GM21381 (cell line): ENCODE data around the gene TMEM255B.

ENCODE experiments used
- ATAC-seq: cut with Tn5 transposase; IDR thresholded peaks from one replicate; pipeline ENCODE4 v1.9.1; 2021; ENCODE audit warnings: mild to moderate bottlenecking, moderate library complexity; ENCODE audit not compliant: unreplicated experiment

Gene TMEM255B

DNA sequence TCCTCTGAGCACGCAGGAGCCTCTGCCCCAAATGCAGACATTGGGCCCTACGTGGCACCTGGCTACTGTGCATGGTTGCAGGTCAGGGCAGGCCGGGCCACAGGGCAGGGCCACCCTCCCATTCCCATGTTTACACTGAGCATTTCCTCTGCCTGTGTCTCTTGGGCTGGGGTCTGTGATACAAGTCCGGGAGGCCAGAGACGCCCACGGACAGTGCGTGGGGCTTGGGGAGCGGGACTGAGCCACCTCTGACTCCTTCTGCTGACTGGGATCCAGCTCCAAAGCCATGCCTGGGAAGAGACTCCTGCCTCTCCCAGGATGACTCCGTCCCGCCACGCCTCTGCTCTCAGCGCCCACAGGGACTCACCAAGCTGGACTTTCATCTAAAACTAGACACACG lies 86.0 kb downstream of the TMEM255B start:
- ATAC-seq = no peak

DNA sequence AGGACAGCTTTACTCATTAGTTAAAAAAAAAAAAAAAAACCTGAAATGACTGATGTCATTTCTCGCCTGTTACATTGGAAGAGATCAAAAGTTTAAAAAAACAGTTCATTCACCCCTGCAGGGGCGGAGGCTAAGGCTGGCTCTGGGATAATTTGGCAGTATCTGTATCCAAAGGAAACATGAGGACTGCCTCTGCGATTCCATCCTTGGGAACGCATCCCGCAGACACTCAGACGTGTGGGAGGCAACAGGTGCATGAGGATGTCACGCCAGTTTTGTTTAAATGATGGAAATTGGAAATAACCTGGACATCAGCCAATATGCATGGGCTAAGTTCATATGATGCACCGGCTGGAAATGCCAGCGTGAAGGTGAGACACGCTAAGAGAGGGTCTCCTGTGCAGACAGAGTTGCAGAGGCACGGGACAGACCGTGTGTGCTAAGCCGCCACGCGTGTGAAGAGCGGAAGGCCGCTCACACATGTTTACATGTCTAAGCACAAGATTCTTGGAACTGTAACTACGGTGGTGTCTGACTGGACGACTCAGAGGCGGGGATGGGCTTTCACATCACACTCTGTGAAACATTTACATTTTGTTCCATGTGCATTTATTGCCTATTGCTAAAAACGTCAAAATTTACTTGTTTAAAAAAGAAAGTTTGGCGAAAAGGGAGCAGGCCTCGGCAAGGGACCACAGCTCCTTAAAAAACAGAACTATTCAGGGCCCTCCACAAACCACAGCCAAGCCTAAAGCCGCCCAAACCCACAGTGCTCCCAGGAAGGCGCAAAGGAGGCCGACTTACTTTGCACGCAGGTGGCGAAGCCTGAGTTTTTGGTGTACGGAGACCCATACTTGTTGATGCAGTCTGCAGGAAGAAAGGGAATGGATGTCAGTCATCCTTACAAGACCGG lies 87.0 kb downstream of the TMEM255B start:
- no peak for ATAC-seq

DNA sequence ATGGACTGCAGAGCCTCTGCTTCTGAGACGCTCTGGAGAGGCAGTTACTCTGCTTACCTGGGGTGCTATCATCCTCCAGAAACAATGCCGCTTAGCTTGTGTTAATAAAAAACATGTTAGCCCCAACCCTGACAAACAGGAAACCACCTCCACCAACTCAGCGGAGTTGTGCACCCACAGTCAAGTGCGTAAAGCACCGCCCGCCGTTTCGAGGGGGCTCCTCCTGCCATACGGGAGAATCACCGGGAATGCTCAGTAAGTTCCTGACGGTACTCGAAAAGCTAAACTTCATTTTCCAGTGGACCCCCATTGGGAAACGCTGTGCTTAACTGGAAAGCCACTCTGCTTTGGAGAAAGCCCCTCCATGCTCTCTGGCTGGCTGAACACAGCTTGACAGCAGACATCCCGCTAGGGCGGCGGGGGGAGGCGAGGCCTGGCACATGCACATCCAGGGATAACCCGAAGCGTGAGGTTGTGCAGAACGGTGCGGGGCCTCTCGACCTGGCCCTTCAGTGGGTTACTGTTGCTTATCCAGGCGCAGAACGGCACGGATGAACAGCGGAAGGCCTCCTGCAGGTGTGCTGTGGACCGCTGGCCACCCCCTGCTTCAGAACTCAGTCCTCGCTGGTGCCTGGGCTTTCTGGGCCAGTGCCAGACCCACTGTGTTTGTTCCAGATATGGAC lies 87.8 kb downstream of the TMEM255B start:
- ATAC-seq = no peak

DNA sequence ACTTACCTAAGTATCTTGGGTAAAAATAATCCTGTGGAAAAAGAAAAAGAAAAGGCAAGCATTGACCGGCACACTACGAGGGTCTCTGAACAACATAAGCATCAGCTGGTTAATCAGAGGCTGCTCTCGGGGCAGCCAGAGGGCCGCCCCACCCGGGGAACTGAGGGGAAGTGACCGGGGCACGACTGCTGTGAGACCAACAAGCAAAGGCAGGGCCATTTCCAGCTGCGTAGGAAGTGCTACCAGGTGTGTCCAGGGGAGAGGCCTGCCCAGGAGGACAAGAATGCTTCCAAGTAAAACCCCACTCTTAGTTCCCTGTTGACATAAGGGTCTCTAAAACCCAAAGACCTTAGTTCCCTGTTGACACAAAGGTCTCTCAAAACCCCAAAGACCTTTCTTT lies 89.0 kb downstream of the TMEM255B start:
- no peak for ATAC-seq

DNA sequence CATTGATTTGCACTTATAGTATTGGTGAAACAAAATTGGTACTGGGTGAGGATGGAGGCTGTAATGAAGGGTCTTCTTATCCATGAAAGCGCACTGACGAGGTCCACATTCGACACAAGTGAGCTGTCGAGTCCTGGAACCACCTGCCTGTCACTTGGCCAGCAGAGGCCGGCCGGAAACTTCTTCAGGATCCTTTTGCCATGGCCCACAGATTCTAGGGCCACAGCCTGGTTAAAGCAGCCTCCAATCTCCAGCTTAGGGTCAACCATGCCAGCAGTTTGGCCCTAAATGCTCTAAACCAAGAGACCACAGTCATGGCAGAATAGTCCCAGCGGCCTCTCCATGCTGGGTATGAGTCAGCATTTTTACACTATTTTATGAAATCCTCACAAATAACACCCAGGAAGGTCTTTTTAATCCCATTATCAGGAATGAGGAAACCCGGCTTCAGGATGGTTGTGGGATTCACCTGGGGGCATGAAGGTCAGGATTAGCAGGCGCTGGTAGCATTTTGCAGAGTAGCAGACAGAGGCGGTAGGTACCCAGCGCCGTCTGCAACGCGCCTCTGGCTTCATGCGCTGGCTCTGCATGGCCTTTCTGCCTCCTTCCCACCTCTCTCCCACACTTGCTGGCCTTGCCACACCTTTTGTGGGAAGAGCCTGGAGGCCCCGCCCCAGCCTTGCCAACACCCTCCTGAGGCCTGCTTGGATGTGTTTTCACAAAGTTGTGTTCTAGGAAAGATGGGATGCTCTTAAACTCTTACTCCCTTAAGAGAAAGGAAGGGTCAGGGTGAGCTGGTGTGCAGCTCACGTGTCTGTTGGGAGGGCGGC lies 89.6 kb downstream of the TMEM255B start:
- ATAC-seq = no peak

DNA sequence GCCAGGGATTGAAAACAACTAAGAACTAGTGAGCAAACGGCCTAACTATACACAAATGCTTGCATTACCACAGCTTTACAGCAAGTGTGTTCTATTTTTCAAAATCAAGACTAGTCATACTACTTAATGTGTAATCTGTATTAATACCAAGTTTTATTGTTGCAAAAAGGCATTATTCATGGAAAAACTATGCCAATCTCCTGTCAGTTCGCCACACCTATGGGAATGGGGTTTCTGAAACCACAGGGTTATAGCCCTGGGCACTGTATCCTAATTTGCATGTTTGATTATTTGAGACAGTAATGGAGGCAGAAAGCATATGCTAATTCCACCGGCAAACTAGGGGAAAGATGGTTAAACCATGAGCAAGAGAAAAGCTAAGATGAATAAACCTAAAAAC lies 90.5 kb downstream of the TMEM255B start:
- no peak for ATAC-seq

DNA sequence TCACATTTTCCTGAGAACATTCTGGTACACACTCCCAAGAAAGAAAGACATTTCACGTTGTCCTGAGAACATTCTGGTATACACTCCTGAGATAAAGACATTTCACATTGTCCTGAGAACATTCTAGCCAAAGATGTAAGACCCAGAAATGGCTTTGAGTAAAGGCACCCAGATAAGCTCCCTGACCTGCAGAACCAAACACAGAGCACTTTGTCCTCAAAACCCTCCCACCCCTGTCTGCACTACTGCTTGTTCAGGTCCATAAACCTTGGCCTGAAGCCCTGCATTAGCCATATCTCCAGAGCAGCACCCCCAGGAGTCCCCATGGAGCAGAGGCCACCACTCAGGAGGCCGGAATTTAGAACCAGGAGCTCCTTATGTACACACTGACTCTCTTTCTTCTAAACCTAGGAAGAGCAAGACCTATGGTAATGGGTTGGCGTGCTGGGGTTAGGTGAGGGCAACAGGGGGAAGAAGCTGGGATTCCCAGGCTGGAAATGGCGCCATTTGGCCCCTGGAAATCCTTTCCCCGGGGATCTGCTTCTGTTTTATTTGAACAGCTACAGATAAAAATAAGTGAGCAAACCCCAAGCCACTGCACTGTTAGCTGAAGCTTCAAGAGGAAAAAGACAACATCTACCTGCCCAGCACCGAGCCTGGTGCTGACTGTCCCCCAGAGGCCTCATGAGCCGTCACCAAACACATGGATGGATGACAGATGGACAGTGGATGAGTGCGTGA lies 91.1 kb downstream of the TMEM255B start:
- no peak for ATAC-seq

DNA sequence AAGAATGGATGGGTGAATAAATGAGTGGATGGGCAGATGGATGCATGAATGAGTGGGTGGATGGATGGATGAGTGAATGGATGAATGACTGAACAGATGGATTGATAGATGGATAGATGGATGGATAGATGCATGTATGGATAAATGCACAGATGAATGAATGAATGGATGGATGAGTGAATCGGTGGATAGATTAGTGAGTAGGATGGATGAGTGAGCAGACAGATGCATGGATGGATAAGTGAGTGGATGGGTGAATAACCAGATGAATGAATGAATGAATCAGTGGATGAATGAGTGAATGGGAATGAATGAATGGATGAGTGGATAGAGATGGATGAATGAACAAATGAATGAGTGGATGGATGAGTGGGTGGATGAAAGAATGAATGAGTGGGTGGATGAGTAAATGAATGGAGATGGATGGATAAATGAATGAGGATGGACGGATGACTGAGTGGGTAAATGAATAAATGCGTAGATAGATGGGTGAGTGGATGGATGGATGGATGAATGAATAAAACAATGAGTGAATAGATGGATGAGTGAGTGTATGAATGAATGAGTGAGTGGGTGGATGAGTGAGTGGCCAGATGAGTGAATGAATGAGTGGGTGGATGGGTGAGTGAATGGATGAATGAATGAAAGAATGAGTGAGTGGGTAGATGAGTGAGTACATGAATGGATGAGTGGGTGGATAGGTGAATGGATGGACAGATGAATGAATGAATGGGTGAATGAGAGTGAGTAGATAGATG lies 91.9 kb downstream of the TMEM255B start:
- no peak for ATAC-seq

DNA sequence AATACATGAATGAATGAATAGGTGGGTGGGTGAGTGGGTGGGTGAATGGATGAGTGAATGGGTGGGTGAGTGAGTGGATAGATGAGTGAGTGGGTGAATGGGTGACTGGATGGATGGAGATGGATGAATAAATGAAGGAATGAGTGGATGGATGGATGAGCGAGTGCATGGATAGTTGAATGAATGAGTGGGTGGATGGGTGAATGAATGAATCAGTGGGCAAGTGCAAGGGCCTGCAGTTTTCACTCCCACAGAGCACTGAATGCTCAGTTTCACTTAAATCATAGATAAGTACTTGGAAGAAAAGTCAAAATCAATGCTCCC lies 92.4 kb downstream of the TMEM255B start:
- ATAC-seq = no peak

GRCh38 chr13:113851826-113852535 lies 93.0 kb downstream of the TMEM255B start:
- ATAC-seq = no peak

DNA sequence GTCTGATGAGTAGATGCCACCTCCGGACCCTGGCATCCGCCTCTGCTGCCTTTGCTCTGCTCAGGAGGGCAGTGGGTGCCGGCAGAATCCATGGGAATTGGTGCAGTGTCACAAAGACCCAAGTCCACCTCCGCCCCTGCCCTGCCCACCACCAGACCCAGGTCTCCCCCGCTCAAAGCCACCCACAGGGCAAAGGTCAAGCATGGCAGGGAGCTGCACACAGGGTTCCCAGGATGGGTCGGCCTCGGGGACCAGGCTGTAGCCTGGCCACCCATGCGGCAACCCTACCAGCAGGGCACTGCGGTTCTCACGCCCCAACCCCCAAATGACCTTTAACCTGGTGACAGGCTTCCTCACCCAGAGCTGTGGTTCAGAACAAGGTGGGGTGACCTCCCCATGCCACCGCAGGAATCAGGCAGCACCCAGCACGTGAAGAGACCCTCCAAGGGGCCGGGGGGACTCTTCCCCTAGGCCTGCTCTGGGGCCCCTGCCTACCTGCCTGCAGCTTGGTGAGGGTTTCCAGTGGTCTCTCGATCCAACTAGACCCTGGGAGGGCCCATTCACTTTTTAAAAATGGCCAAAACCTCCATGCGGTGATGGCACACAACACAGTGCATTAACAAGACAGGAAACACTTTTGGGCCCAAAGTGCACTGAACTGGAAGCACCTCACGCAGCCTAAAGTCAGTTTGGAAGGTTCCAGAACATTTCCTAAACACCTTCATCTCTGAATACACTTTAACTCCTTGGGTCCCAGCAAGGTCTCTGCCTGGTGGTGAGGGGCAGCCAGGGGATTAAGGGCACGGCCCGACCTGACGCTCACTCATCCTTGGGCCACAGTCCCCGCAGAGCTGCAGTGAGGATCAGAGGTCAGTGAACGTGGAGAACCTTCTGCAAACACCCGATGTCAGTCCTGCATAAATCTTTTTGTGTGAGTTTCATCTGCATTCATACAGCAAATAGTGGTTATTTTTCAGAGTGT lies 93.8 kb downstream of the TMEM255B start:
- ATAC-seq = no peak

GRCh38 chr13:113853518-113854237 lies 94.7 kb downstream of the TMEM255B start:
- ATAC-seq = no peak

DNA sequence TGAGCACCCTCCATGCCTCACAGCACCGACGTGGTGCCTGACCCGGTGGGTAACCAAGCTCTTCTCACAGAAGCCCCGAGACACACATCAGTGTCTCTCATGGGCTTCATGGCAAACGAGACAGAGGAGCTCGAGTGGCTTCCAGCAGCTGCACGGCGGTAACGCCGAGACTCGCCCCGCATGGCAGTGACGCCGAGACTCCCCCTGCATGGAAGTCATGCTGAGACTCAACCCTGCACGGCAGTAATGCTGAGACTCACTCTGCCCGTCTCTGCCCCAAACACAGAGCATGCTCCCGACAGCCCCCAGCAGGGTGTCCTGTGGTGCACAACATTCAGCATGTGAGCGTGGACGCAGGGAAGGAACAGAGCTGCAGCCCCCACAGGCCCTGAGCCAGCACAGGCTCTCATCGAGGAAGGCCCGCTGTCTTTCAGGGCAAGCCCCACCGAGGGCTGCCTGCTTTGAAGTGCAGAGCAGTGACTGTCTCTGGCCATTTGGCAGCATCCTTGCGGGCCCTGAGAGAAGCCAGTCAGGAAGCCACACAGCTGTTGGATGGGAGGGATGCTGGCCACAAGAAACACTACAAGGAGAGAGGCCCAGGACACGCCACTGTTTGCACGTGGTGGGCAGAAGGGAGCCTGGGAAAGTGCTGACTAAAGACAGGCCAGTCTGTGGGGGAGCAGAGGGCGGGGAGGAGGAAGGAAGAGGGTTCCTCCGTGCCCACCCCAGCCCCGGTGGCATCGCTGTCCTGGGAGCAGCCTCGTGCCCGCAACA lies 95.4 kb downstream of the TMEM255B start:
- no peak for ATAC-seq

DNA sequence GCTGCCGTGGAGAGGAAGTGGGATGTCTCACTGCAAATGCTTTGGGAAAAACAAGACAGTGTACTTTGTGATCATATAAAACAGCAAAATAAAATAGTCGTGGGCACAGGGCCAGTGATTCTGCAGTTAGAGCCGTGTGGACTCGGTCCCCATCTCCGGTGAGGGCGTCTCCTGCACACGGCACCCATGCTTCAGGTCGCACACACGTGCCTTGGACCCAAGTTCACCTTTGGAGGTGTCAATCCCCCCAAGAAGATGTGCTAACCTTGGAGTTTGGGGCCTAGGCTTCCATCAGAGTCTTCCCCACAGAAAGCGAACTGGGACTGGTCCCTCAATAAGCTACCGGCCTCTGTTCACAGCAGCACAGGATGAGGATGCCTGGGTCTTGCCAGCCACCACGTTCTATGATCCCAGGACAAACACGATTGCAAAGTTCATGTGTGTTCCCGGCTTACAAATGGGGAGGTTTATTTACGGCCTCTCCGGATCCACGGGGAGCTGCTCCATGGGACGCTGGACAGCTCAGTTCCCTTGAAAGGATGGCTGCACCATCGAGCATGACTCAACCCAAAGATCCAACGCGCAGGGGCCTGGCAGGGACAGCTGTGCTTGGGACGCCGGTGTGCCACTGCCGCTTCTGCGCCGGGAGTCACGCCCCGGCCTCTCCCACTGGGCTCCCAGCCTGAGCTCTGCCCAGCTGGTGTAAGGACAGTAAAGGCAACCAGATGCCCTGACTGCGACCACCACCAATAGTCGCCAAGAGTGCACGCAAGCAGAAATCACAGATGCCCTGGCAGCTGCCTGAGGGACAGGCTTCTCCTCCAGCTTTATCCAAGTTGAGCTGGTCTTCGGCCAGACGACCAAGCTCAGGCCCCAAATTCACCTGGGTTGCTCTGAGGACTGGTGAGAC lies 96.2 kb downstream of the TMEM255B start:
- ATAC-seq = no peak

DNA sequence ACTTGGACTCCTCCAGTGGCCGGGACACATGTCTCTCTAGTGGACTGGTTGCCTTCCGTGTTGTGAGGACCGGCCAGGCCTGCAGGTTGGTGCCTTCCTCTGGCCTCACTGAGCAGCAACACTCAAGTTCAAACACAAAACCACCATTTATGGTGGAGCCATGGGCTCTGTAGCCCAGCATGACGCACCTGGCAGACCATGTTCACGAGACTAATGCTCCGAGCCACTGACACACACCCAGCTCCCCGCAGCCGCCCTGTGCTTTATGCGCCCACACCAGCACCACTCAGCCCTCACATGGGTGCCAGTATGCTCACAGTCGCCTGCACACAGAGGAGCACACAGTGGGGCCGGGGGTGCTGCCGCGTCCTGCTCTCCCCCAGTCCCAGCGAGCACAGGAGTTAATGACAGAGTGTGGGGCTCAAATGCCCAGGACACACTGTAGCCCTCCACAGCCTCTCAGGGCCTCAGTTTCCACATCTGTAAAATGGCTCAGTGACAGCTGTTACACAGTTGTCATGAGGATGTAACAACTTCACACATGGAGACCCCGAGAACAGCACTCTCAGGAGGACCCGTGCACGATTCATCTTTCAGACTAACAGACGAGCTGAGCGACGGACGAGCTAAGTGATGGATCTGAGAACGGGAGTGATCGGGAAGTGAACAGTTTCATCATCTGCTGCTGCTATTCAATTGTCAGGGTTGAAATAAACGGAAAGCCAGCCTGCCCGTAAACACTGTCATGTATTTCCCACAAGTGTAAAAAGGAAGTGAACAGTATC lies 97.1 kb downstream of the TMEM255B start:
- no peak for ATAC-seq
